NCI-H187 (cell line): ENCODE data around the gene ATP5PD.
"Not testable (repeated sequence)": the region's sequence is repeated elsewhere in the genome, so short reads cannot be mapped to it uniquely, and the experiment has no call there.

Experiments
- DNase-seq, 2 experiments: peaks; one replicate each; lab custom pipeline; 2025; lab: John Stamatoyannopoulos, UW

ATP5PD gene

GRCh38 chr17:75051941-75052340 lies 5.2 kb upstream of the ATP5PD start:
- DNase-seq, result no peak

- DNase-seq, result no peak
These were observed 2.9 kb upstream of the ATP5PD start for GRCh38 chr17:75049706-75050105.

DNA sequence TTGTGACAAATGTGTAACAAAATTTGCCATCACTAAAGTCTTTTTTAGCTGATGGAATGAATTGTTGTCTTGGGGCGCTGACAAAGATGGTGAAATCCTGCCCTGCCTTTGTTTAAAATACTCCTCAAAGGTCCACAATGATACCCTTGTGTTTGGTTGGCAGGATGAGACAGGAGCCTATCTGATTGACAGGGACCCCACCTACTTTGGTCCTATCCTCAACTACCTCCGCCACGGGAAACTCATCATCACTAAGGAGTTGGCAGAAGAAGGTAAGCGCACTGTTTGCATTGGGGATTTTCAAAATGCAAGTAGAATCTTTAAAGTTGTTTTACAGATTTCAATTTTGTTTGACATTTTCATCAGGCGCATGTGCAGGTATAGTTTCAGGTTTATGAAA lies 2.3 kb upstream of the ATP5PD start:
- no peak for DNase-seq

GRCh38 chr17:75048249-75048878 lies 1.6 kb upstream of the ATP5PD start:
- no peak for DNase-seq

DNA sequence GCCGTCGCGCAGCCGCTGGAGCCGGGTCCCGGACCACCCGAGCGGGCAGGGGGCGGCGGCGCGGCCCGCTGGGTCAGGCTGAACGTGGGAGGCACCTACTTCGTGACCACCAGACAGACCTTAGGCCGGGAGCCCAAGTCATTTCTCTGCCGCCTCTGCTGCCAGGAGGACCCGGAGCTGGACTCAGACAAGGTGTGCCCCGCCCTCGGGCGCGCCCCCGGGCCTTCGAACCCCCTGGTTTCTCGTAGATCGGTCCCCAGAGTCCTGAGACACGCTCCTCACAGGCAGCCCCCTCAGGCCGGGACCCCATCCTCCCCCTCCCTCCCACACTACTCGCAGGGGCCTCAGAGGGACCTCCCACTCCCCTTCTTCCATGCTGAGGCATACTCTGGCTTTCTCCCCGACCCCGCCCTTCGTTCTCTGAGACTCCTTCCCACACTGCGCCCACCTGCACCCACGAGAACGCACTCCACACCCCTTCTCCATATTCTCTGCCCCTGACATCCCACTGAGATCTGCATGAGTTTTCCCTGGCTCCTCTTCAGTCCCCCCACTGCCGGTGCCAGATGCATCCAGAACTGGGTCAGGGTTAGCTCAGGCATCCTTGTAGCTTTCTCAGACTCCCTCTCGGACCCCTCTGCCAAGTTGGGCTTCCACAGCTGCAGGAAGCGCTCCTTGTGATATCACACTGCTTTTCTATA lies 779 bp upstream of the ATP5PD start:
- no peak for DNase-seq

- not testable (repeated sequence) for DNase-seq
These were observed 793 bp downstream of the ATP5PD start for GRCh38 chr17:75045946-75046406.

DNA sequence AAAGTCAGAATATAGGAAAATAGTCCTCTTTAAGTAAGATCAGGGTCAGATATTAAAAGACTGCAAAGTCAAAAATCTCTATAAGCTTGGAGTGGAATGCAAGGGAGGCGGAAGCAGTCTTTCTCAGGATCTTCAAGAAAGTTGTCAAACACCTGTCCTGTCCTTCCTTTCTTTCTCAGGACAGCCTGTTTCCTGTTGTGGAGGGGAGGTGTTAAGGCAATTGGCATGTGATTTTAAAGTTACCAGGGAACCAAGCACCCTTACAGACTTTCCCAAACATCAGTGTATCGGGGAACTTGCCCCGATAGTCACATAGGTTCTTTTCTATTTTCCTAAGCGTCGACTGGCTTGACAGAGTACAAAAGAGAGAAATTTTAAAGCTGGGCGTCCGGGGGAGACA lies 2.1 kb downstream of the ATP5PD start:
- DNase-seq, result no peak

GRCh38 chr17:75043789-75044188 lies 3.0 kb downstream of the ATP5PD start:
- DNase-seq, result not testable (repeated sequence)

- no peak for DNase-seq
These were observed 5.0 kb downstream of the ATP5PD start for GRCh38 chr17:75041656-75042280.

DNA sequence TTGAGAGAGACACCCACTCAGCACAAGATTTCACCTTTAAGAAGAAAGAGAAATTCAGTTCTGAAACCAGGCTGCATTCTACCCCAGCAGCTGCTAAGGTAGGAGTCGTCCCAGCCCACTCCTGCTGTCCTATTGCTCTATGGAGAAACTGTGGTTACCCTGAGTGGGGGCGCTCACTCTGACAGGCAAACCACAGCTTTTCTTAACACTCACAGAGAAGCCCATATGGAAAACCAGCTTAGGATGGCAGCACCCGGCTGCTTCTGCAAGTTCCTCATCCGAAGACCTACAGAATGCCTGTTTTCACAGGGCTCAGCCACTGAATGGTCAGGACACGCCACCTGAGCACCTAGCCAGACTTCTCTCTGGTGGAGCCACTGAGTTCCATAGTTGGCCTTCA lies 7.5 kb downstream of the ATP5PD start:
- no peak for DNase-seq

DNA sequence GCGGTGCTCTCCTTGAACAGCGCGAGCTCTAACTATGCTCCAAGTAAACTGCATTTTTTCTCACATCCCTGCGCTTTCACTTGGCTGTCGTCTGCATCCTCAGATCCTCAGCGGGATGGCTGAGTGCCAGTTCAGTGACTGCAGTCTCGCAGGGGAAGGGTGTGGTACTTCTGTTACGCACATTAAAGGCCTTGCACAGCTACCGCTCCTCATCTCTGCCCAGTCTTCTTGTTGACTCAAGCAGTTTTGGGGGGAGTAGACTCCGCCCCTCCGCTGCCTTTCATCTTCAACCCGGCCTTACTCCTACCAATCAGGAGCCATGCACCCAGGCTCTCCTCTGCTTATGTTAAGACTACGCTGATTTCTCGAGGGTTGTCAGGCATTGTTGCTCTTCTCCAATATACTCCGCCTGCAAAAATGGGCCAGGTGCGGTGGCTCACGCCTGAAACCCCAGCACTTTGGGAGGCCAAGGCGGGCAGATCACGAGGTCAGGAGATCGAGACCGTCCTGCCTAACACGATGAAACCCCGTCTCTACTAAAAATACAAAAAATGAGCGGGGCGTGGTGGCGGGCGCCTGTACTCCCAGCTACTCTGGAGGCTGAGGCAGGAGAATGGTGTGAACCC lies 10.0 kb downstream of the ATP5PD start:
- peak; percentile 16 to 62 for DNase-seq

- peak; percentile 83 to 88 for DNase-seq
These were observed 12.4 kb downstream of the ATP5PD start for GRCh38 chr17:75034236-75034908.

GRCh38 chr17:75033346-75034235 lies 13.2 kb downstream of the ATP5PD start:
- DNase-seq, result peak; percentile 80 to 95

GRCh38 chr17:75032720-75033280 lies 14.0 kb downstream of the ATP5PD start:
- peak in 1 of 2 experiments; percentile 59 for DNase-seq

GRCh38 chr17:75031972-75032719 lies 14.6 kb downstream of the ATP5PD start:
- DNase-seq, result peak; percentile 30 to 59

- no peak for DNase-seq
These were observed 16.6 kb downstream of the ATP5PD start for GRCh38 chr17:75030161-75030560.

DNA sequence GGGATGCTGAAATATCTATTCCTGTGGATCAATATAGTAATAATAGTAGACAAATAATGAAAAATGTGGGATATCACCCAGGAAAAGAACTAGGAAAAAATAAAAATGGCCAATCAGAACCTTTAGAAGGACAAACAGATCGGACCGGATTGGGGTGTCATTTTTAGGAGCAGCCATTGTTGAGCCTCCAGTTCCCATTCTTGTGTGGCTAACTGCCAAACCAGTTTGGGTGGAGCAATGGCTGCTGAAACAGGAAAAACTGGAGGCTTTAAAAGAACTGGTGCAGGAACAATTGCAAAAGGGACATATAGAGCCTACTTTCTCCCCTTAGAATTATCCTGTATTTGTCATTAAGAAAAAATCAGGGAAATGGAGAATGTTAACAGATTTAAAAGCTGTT lies 20.1 kb downstream of the ATP5PD start:
- not testable (repeated sequence) for DNase-seq

GRCh38 chr17:75025398-75025734 lies 21.4 kb downstream of the ATP5PD start:
- DNase-seq, result not testable (repeated sequence)

DNA sequence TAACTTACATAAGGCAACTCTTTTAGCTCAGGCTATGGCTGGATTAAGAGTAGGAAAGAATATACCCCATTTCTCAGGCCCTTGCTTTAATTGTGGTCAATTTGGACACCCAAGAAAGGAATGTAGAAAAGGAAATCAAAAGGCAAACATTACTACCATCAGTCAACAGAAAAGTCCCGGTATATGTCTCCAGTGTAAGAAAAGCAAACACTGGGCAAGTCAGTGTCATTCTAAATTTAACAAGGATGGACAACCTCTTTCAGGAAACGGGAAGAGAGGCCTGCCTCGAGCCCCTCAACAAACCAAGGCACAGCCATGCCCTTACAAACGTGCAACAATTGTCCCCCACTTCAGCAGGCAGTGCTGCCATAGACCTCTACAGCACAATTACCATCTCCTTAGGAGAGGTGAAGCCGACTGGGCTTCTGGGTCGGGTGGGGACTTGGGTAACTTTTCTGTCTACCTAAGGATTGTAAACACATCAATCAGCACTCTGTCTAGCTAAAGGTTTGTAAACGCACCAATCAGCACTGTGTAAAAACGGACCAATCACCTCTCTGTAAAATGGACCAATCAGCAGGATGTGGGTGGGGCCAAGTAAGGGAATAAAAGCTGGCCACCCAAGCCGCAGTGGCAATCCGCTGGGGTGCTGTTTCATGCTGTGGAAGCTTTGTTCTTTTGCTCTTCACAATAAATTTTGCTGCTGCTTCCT lies 21.9 kb downstream of the ATP5PD start:
- no peak for DNase-seq
